Caco-2 (cell line): ENCODE data around the gene NOXA1. TPM values are rescaled to one million over a fixed set of nuclear protein-coding genes. Genes with fewer than 3 reads are reported as not detected.
"Not testable (repeated sequence)": the region's sequence is repeated elsewhere in the genome, so short reads cannot be mapped to it uniquely, and the experiment has no call there.

ENCODE experiments used
- BruUV-seq: library from RNA; stranded (reverse); fragments of 400-500 nt; replicated peaks from 2 replicates; lab custom pipeline; 2021; lab: Mats Ljungman, UMichigan
- CTCF ChIA-PET: fragments of 300-600 bp; sonication (Branson Sonifier 250); formaldehyde crosslinking; loops from one replicate; lab custom pipeline; 2022; ENCODE audit warnings: antibody characterized with exemption; lab: Charles Lee
- POLR2A ChIA-PET: fragments of 300-600 bp; sonication (Branson Sonifier 250); formaldehyde crosslinking; loops from one replicate; lab custom pipeline; 2022; ENCODE audit warnings: antibody characterized with exemption; lab: Charles Lee
- DNase-seq, 2 experiments: peaks; one replicate each; pipeline versions ENCODE4 v3.0.0 to v3.0.0-alpha.2; 2020 to 2022
- H3K27me3 ChIP-seq: replicated peaks from 2 replicates; pipeline ENCODE4 v1.6.0; 2011; ENCODE audit warnings: low read length; ENCODE audit not compliant: control insufficient read depth, insufficient read depth
- H3K36me3 ChIP-seq: 2 replicates; pipeline ENCODE4 v1.5.1; 2011; ENCODE audit warnings: low read length; ENCODE audit not compliant: control insufficient read depth, insufficient read depth
- H3K4me1 ChIP-seq: fragments of 250-450 bp; sonication (Bioruptor Pico); 2 replicates; pipeline ENCODE4 v1.5.1; 2020; ENCODE audit warnings: mild to moderate bottlenecking
- H3K4me3 ChIP-seq: 2 replicates; pipeline ENCODE4 v1.5.1; 2011; ENCODE audit warnings: low read depth, mild to moderate bottlenecking, control low read depth, low read length
- H3K9me3 ChIP-seq: fragments of 250-450 bp; sonication (Bioruptor Pico); 2 replicates; pipeline ENCODE4 v1.5.1; 2020; ENCODE audit warnings: mild to moderate bottlenecking, moderate library complexity
- H3K27ac Mint-ChIP-seq: one replicate; pipeline ENCODE4 v1.8.0; 2022; ENCODE audit warnings: mixed read lengths; ENCODE audit not compliant: unreplicated experiment
- H3K27me3 Mint-ChIP-seq: one replicate; pipeline ENCODE4 v1.8.0; 2022; ENCODE audit warnings: mixed read lengths; ENCODE audit not compliant: insufficient read depth, unreplicated experiment
- H3K36me3 Mint-ChIP-seq: one replicate; pipeline ENCODE4 v1.8.0; 2022; ENCODE audit warnings: mild to moderate bottlenecking, mixed read lengths; ENCODE audit not compliant: insufficient read depth, unreplicated experiment
- H3K4me1 Mint-ChIP-seq: one replicate; pipeline ENCODE4 v1.8.0; 2022; ENCODE audit warnings: low read depth, mixed read lengths; ENCODE audit not compliant: unreplicated experiment
- H3K4me3 Mint-ChIP-seq: one replicate; pipeline ENCODE4 v1.8.0; 2022; ENCODE audit warnings: mild to moderate bottlenecking, moderate library complexity, mixed read lengths; ENCODE audit not compliant: unreplicated experiment
- H3K9me3 Mint-ChIP-seq: one replicate; pipeline ENCODE4 v1.8.0; 2022; ENCODE audit warnings: mixed read lengths; ENCODE audit not compliant: unreplicated experiment
- CTCF ChIP-seq, 2 experiments: fragments of 200-600 bp in 1 of 2; IDR thresholded peaks; 1 replicate in 1 of 2; 2 replicates in 1 of 2; pipeline versions ENCODE4 v1.5.1 to v1.8.0; 2011 to 2022; ENCODE audit warnings: antibody characterized with exemption in 1 of 2, control low read depth in 1 of 2, inconsistent platforms in 1 of 2, low read depth in 1 of 2, low read length in 1 of 2, mild to moderate bottlenecking in 1 of 2, moderate library complexity in 1 of 2; ENCODE audit not compliant: insufficient read depth in 1 of 2, severe bottlenecking in 1 of 2, unreplicated experiment in 1 of 2
- intact Hi-C: fragments of 100-400 bp; cut with micrococcal nuclease; formaldehyde crosslinking; loops from one replicate; pipeline ENCODE4 v1.10.0; 2022; ENCODE audit not compliant: unreplicated experiment
- total RNA-seq: library from RNA; stranded (reverse); gene quantifications from 2 replicates; pipeline ENCODE4 v1.2.3, GENCODE V29; 2022

The NOXA1 gene
- total RNA-seq, 1 experiment from 2014 or later, result 8.6 TPM

- no peak for DNase-seq
- no TSS peak for BruUV-seq
- Mint-ChIP-seq H3K9me3 (no peaks in the 10 kb centered on the region), H3K4me1 (no peaks in the 10 kb centered on the region), H3K36me3 (peaks cover 5% of the 10 kb centered on the region), H3K27me3 (no peaks in the 10 kb centered on the region), H3K4me3 (no peak overlapping the region), H3K27ac (no peak overlapping the region)
- TF ChIP-seq CTCF (IDR thresholded peaks at IDR 0.05; ENCODE audit: insufficient read depth in 1 of 2, low read depth in 1 of 2, low read length in 1 of 2, severe bottlenecking in 1 of 2, unreplicated experiment in 1 of 2), result no peak
- ChIA-PET CTCF (no interaction called here), POLR2A (no interaction called here)
- no peaks in the 10 kb centered on the region for H3K27me3 ChIP-seq
- intact Hi-C loops, result no loop called here
- no peak overlapping the region for H3K4me3 ChIP-seq
- no peaks in the 10 kb centered on the region for H3K4me1 ChIP-seq
- no peaks in the 10 kb centered on the region for H3K9me3 ChIP-seq
- H3K36me3 ChIP-seq, result no peaks in the 10 kb centered on the region
Measured at GRCh38 chr9:137408651-137409405, 14.4 kb upstream of the NOXA1 start.

GRCh38 chr9:137409515-137409914 is 13.7 kb upstream of the NOXA1 start:
- H3K27me3 ChIP-seq, result no peaks in the 10 kb centered on the region
- H3K9me3 Mint-ChIP-seq, result no peaks in the 10 kb centered on the region
- BruUV-seq, result no TSS peak
- intact Hi-C loops, result no loop called here
- no peak for DNase-seq
- TF ChIP-seq CTCF (IDR thresholded peaks at IDR 0.05; ENCODE audit: insufficient read depth in 1 of 2, low read depth in 1 of 2, low read length in 1 of 2, severe bottlenecking in 1 of 2, unreplicated experiment in 1 of 2), result no peak
- no peaks in the 10 kb centered on the region for H3K27me3 Mint-ChIP-seq
- CTCF ChIA-PET, result no interaction called here
- H3K4me1 ChIP-seq, result no peaks in the 10 kb centered on the region
- H3K9me3 ChIP-seq, result no peaks in the 10 kb centered on the region
- H3K27ac Mint-ChIP-seq, result no peak overlapping the region
- H3K4me3 Mint-ChIP-seq, result no peak overlapping the region
- no peak overlapping the region for H3K4me3 ChIP-seq
- H3K36me3 Mint-ChIP-seq, result peaks cover 8% of the 10 kb centered on the region
- no peaks in the 10 kb centered on the region for H3K4me1 Mint-ChIP-seq
- POLR2A ChIA-PET, result no interaction called here
- no peaks in the 10 kb centered on the region for H3K36me3 ChIP-seq

GRCh38 chr9:137410236-137410890 is 12.8 kb upstream of the NOXA1 start:
- DNase-seq, H3K9me3 ChIP-seq, H3K27me3 Mint-ChIP-seq, H3K27ac Mint-ChIP-seq, H3K4me1 Mint-ChIP-seq, H3K4me3 Mint-ChIP-seq, H3K27me3 ChIP-seq, BruUV-seq, H3K4me1 ChIP-seq, H3K4me3 ChIP-seq, H3K9me3 Mint-ChIP-seq, H3K36me3 ChIP-seq, intact Hi-C loops: not testable (repeated sequence)
- CTCF ChIA-PET, result interaction anchor here (0.6 kb wide), 1 partner anchor 325 kb away, joined by 3 read pairs; no protein-coding TSS in a partner anchor
- POLR2A ChIA-PET, result interaction anchor here (0.6 kb wide), 1 partner anchor 169 kb away, joined by 3 read pairs; no protein-coding TSS in a partner anchor
- H3K36me3 Mint-ChIP-seq, result peaks cover 11% of the 10 kb centered on the region
